AG04449 (cell line): ENCODE measurements around the gene TOMM40L.
A peak's percentile ranks its signal among the peaks of the same experiment; 100 is the strongest.

Experiments
- CTCF ChIA-PET: fragments of 350-600 bp; formaldehyde crosslinking; extraction: SDS; loops from one replicate; lab custom pipeline; 2021; ENCODE audit warnings: antibody characterized with exemption; lab: Yijun Ruan, JAX
- POLR2A ChIA-PET: fragments of 400-600, 350-600 bp; formaldehyde crosslinking; extraction: SDS; loops from one replicate; lab custom pipeline; 2020; ENCODE audit warnings: antibody characterized with exemption, inconsistent platforms; lab: Yijun Ruan, JAX
- DNase-seq: peaks from one replicate; pipeline ENCODE4 v3.0.0-alpha.2; 2010; ENCODE audit warnings: low read depth, low spot score
- H3K4me3 ChIP-seq: 2 replicates; pipeline ENCODE4 v1.5.1; 2011; ENCODE audit warnings: low read depth, mild to moderate bottlenecking, control low read depth, low read length
- TF ChIP-seq, protein P1 (sequence below): IDR thresholded peaks from one replicate; pipeline ENCODE4 v1.5.1; 2011; ENCODE audit warnings: mild to moderate bottlenecking, moderate library complexity, low read length, control low read depth, inconsistent platforms; ENCODE audit not compliant: insufficient read depth; ENCODE audit errors: missing control alignments

Gene TOMM40L

GRCh38 chr1:161226759-161227158 lies 899 bp downstream of the TOMM40L start:
- H3K4me3 ChIP-seq: peak overlapping the region; percentile 95
- POLR2A ChIA-PET: no interaction called here
- TF ChIP-seq, protein P1, sequence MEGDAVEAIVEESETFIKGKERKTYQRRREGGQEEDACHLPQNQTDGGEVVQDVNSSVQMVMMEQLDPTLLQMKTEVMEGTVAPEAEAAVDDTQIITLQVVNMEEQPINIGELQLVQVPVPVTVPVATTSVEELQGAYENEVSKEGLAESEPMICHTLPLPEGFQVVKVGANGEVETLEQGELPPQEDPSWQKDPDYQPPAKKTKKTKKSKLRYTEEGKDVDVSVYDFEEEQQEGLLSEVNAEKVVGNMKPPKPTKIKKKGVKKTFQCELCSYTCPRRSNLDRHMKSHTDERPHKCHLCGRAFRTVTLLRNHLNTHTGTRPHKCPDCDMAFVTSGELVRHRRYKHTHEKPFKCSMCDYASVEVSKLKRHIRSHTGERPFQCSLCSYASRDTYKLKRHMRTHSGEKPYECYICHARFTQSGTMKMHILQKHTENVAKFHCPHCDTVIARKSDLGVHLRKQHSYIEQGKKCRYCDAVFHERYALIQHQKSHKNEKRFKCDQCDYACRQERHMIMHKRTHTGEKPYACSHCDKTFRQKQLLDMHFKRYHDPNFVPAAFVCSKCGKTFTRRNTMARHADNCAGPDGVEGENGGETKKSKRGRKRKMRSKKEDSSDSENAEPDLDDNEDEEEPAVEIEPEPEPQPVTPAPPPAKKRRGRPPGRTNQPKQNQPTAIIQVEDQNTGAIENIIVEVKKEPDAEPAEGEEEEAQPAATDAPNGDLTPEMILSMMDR: no peak
- CTCF ChIA-PET: interaction anchor here (0.5 to 23.5 kb wide), 35 partner anchors 9 to 239 kb away, joined by 3 to 758 read pairs (median 10); partner anchors contain the start of genes ADAMTS4, CFAP126, FCER1G and NDUFS2
- DNase-seq: no peak

GRCh38 chr1:161227196-161227871 lies 1.5 kb downstream of the TOMM40L start:
- POLR2A ChIA-PET: no interaction called here
- TF ChIP-seq, protein P1: peak; percentile 75
- peak overlapping the region; percentile 9; the same call in 1 of the 2 replicates for H3K4me3 ChIP-seq
- peak; percentile 23 for DNase-seq
- CTCF ChIA-PET: interaction anchor here (0.6 to 23.5 kb wide), 36 partner anchors 9 to 239 kb away, joined by 3 to 758 read pairs (median 10); partner anchors contain the start of genes ADAMTS4, CFAP126, FCER1G and NDUFS2

- CTCF ChIA-PET: interaction anchor here (0.7 to 23.5 kb wide), 22 partner anchors 10 to 154 kb away, joined by 3 to 758 read pairs (median 23); partner anchors contain the start of genes ADAMTS4, CFAP126, FCER1G and NDUFS2
- POLR2A ChIA-PET: no interaction called here
- H3K4me3 ChIP-seq: no peak overlapping the region
- DNase-seq: no peak
- TF ChIP-seq, protein P1: no peak
These were observed 2.2 kb downstream of the TOMM40L start for GRCh38 chr1:161228032-161228431.

DNA sequence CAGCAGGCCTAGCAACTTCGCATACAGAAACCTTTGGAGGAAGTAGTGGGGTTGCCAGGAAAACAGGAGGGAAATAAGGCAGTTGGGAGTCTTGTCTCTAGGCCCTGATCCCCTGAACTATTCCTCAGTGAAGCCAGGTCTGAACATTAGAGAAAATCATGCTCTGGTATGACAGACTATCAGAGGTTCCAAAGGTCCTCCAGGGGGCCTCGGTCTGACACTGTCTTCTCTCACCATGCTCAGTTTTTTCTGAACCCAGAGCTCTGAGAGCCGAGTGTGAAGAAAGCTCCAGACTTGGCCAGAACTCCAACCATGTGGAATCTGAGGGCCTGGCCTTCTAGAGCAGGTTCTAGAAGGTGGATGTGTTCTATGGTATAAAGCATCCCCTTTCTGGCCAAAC lies 4.0 kb downstream of the TOMM40L start:
- no peak overlapping the region for H3K4me3 ChIP-seq
- TF ChIP-seq, protein P1: no peak
- no peak for DNase-seq
- POLR2A ChIA-PET: no interaction called here
- CTCF ChIA-PET: interaction anchor here (0.6 to 23.5 kb wide), 17 partner anchors 9 to 152 kb away, joined by 3 to 758 read pairs (median 26); partner anchors contain the start of genes ADAMTS4, FCER1G, NDUFS2 and NR1I3

- POLR2A ChIA-PET: no interaction called here
These were observed 4.9 kb downstream of the TOMM40L start for GRCh38 chr1:161230762-161231161.

More at GRCh38 chr1:161230762-161231161, 4.9 kb downstream of the TOMM40L start:
- TF ChIP-seq, protein P1: no peak
- no peak for DNase-seq
- no peak overlapping the region for H3K4me3 ChIP-seq
- CTCF ChIA-PET: interaction anchor here (0.9 to 23.5 kb wide), 9 partner anchors 8 to 151 kb away, joined by 3 to 758 read pairs (median 97); partner anchors contain the start of genes ADAMTS4, CFAP126, FCER1G and NDUFS2
